Suppressor macrophage treated with lipopolysaccharide for 4 hours (primary cell): ENCODE data around the gene OPHN1.
A peak's percentile ranks its signal among the peaks of the same experiment; 100 is the strongest.
"Not testable (repeated sequence)": the region's sequence is repeated elsewhere in the genome, so short reads cannot be mapped to it uniquely, and the experiment has no call there.

Experiments used
- DNase-seq: peaks from one replicate; pipeline ENCODE4 v3.0.0-alpha.2; 2020

The OPHN1 gene

DNA sequence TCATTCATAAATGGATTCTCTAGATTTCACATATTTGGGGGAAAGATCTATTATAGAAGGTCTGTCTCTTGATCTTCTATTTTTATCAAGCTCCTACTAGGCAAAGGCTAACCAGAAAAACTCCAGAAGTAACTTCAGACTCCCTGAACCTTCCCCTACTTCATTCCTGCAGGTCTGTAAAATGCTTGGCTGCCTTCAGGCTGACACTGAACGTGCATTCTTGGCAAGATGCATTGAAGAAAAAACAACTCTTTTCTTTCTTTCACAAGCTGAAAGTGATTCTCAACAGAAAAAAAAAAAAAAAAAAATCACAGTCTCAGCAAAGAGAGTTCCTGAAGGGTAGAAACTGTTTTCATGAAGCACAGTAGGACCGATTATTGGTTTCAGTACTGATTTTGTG is 12.7 kb downstream of the OPHN1 start:
- no peak for DNase-seq

DNA sequence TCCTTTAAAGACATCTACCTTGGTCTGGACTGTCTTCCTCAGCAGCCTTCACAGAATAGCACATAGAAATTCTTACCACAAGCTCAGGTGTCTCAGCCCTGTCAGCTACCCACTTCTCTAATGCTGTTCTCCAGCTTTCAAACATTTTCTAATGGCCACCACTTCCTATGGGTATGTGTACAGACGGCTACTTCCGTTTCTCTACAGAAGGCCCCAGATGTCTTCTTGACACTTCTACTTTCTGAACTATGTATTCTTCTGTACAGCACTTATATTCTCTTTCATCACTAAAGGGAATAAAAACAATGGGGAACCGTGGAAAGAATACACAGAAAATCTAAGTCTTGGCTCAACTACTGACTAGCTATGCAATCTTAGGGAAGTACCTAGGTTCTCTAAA is 13.3 kb downstream of the OPHN1 start:
- peak; percentile 44 for DNase-seq

DNA sequence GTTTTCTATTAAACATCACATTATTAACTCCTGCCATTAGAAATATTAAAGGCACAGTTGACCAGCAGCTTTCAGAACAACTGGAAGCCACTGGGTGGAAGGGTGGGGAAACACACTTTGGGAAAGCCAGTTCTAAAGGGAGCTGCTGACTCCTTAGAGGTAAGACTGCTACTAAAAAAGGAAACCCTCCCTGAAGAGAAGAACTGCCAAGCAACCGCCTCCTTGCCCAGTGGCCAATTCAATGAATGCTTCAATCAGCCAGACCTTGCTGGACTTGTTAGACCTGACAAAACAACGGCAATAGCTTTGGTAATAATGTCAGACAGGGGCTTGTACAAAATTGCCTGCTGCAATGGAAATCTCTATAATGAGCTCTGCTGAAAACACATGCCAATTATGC is 15.6 kb downstream of the OPHN1 start:
- no peak for DNase-seq

DNA sequence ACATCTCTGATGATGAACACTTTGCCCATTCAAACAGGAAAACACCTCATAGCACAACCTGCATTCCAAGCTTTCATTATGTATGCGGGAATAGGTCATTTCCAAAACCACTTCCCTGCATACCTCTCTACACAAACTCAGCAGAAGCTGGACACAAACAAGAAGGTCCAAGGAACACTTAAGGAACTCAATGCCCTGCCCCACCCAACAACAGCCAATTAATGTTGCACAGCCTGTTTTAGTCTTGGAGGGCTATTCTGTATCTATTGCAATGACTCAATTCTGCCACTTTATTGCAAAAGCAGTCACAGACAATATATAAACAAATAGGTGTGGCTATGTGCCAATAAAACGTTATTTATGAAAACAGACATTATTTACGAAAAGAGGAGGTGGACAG is 16.7 kb downstream of the OPHN1 start:
- no peak for DNase-seq

DNA sequence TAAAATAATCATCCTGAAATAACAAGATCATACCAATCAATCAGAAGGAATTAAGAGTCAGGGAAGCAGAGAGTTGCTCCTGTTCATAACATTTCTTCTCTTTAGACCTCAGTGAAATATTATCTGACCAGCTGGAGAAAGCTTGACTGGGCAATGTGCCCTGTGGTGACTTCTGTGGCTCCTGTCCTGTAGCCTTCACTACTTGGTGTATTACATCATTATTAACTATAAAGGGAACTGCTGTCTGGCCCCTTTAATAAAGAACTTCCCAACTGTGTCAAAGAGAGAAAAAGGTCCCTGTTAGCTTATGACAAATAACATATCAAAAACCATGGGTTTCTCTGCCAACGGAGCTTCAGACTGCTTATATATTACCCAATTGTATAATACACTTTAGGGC is 18.0 kb downstream of the OPHN1 start:
- DNase-seq, result peak; percentile 54

DNA sequence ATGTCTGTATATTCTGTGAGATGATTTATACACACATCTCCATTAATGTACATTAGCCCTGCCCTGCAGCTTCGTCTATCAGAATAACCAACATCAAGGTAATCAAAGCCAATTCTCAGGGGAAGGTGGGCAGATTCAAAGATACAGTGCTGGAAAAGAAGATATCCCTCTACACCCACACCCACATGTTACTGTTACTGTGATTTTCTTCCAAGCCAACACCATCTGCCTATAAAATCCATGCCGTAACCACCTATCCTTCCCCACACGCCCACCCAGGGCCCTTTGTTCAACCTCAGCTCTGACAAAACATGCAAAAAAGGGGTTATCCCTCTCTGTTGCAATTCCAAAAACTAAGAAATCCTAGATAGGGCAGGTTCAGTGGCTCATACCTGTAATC is 20.0 kb downstream of the OPHN1 start:
- DNase-seq, result no peak

DNA sequence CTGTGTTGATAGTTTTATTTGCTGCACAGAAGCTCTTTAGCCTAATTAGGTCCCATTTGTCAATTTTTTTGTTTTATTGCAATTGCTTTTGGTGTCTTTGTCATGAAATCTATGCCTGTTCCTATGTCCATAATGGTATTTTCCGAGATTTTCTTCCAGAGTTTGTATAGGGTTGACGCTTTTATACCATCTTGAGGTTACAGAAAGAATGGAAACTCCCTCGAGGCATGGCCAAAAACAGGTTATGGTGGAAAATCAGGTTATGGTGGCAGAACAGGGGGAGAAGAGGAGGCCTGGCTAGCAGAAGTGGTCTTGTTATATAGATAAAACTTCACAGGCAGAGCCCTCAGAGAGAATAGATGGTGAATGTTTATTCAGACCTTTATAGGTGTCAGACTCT is 21.6 kb downstream of the OPHN1 start:
- DNase-seq, result no peak

DNA sequence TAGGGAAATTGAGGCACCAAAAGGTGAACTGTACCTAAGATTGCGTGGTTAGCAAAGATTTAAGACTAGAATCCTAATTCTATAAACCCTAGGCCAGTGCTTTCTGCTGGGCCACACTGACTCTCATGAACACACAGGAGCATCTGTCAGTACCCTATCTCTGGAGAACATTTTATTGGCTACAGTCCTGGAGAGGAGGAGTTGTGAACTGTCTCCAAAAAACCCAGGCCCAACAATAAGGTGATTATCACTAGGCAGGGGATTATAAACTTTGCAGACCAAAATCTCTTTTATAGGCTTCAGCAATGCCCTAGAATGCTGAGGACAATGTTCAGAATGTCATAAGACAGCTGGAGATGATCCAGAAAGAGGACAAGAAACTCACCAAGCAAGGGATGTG is 24.1 kb downstream of the OPHN1 start:
- DNase-seq, result no peak

DNA sequence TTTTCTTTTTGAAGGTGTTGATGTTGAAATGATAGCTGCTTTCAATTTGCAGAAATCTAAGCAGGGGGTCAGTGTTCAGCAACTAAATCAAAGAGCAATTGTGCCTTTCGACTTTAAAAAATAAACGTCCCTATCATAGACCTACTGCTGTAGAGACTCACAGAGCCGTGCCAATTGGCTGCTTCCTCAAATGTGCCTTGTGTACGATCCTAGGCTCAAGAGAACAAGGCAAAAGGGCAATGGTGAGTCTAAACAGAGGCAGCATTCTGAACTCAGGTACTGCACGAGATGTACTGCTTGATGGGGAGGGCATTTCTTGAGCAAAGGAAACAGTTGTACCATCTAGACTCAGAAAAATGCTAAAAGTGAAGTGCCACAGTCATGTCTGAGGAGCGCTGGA is 29.8 kb downstream of the OPHN1 start:
- DNase-seq, result no peak

DNA sequence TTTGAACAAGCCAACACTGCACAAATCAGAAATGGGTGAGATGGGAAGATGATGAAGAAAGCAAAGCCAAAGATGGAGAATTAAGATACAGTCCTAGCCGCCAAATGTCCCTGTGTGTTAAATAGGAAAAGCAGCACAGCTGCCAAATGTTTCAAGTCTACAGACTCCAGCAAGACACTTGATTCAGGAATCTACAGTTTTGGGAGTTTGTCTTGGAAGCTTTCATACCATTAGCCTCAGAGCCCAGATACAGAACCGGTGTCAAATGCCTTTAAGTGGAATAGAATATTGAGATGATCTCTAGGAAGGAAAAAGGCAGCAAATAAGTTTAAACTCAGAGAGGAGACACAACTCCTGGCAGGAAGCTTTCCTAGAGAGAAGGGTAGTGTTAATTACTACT is 30.3 kb downstream of the OPHN1 start:
- DNase-seq, result no peak

DNA sequence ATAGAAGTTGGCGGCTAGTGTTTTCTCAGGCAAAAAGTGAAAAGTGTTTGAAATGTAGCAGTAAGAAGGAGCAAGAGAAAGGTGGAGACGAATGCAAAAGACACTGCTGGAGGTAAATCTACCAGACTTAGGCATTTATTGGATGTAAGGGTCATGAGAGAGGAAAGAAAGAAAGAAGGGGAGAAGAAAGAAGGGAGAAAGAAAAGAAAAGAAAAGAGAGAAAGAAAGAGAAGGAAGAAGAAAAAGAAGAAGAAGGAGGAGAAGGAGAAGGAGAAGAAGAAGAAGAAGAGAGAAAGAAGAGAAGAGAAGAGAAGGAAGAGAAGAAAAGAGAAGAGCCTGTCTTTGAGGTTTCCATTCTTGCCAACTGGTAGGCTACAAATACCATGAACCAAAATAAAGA is 31.2 kb downstream of the OPHN1 start:
- no peak for DNase-seq

DNA sequence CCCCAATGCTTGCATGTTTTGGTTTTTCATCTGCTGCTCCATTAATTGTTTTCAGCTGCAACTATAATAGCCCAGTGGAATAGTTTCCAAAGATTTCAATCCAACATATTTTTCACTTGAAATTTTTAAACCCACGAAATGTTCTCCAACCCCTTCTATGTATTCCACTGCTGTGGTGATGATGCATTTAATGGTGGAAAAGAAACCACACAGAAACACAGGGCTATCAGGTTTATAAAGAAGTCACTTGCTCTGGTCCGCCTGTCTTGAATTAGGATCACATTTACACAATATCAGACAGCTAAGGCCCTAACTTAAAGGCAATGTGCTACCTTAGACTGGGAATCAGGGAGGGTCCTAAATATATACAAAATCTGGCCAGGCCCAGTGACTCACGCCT is 35.0 kb downstream of the OPHN1 start:
- DNase-seq, result no peak

DNA sequence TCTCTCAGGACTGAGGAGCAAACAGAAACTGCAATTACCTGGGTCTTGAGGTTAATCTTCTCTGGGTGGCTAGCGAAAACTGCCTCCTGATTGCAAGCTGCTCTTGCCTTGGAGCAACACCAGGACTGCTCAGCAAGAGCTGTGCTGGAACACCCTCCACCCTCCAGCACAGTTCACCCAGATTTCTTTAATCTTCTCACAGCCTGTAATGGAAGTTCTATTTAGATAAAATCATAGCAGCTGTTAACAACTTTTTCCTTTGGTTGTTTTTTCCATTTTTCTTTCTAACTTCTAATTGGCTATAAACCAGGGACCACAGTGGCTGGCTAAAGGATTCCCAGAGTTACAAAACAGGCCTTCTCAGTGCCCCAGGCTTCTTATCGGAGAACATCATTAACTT is 36.3 kb downstream of the OPHN1 start:
- no peak for DNase-seq

DNA sequence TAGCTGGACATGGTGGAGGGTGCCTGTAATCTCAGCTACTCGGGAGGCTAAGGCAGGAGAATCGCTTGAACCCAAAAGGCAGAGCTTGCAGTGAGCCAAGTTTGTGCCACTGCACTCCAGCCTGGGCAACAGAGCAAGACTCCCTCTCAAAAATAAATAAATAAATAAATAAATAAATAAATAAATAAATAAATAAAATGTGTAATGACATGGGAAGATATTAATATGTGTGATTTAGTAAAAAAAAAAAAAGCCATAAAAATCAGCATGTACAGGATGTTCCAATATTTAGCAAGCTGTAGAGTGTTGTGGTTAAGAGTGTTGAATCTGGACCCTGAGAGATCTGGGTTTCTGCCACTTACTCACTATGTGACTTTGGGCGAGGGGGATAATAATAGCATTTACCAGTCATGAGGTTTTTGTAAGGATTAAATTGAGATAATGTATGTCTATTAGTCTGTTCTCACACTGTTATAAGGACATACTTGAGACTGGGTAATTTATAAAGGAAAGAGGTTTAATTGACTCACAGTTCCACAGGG is 43.8 kb downstream of the OPHN1 start:
- DNase-seq, result not testable (repeated sequence)

DNA sequence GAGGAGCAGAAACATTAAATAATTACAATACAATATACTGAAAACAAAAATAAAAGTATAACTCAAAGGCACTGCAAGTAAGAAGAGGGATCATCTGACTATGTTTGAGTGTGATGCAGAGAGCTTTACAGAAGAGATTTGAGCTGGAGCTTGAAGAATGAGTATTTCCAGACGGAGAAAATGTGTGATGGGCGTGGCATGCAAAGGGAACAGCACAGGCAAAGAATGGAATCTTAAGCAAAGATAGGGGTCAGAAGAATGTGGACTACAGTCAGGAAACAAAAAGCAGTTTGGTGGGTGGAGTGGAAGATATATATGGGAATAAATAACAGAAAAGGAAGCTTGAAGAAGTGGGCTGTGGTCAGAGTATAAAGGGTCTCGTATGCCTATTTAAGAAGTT is 45.5 kb downstream of the OPHN1 start:
- DNase-seq, result no peak

DNA sequence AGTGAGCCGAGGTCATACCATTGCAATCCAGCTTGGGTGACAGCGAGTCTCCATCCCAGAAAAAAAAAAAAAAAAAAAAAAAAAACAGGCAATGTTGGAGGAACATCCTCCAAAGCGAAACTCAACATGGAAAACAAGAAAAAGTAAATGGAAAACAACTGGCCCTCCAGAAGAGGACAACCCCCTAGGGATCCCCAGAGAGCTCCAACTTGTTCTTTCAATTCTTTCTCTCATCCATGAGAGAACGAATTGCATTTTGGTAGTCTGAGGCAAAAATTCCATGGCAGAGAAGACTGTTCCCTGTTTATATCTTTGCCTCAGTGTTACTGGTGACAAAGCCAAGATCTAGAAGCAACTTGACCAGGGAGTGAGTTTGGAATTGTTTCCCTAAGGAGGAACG is 49.8 kb downstream of the OPHN1 start:
- no peak for DNase-seq

DNA sequence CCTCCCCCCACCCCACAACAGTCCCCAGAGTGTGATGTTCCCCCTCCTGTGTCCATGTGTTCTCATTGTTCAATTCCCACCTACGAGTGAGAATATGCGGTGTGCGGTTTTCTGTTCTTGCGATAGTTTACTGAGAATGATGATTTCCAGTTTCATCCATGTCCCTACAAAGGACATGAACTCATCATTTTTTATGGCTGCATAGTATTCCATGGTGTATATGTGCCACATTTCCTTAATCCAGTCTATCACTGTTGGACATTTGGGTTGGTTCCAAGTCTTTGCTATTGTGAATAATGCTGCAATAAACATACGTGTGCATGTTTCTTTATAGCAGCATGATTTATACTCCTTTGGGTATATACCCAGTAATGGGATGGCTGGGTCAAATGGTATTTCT is 55.7 kb downstream of the OPHN1 start:
- DNase-seq, result not testable (repeated sequence)

DNA sequence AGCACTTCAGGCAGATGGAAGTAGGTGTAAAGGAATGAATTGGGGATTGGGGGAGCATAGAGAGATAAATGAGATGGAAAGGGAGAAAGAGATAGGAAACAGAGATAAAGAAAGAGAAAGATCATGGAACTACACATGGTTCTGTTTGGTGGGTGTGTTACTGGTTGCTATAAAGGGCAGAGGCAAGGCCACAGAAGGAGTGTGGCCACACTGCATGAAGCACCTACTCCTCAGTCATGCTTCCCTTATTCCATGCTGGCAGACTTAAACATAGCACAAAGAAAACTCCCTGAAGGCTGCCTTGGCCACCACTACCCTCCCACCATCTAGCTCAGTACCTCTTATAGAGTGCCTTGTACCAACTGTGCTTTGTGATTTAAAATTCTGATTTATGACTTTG is 56.9 kb downstream of the OPHN1 start:
- no peak for DNase-seq

DNA sequence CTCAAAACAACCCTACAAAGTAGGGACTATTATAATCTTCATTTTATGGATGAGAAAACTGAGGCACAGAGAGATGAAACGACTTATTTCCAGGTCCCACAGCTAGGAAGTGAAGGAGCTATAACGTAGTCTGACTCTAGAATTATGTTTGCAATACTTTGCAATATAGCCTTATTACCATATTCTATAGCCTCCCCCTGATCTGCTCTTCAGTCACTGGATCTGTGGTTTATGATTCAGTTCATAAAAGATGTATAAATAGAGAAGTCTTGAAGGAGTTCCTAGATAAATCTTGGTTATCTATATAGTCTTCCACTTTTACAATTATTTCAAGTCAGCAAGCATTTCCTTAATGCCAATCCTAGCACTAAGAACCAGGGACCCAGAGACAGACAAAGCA is 57.5 kb downstream of the OPHN1 start:
- DNase-seq, result no peak

DNA sequence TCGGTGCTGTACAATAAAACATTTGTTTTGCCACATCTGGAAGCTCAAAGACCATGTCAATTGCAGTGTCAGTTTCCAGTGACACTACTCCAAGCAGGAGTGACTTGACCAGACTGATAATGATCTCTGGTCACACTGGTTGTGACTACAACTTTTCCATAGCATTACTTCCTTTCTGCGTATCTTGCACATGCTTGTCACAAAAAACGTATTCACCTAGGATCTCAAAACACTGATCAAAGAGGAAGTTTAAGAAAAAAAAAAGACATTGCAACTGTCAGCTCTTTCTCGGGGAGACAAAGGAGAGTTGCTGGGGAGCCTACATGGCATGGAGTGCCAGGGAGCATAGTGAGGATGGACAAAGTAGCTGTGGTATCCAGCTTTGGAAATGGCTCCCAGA is 60.6 kb downstream of the OPHN1 start:
- no peak for DNase-seq

DNA sequence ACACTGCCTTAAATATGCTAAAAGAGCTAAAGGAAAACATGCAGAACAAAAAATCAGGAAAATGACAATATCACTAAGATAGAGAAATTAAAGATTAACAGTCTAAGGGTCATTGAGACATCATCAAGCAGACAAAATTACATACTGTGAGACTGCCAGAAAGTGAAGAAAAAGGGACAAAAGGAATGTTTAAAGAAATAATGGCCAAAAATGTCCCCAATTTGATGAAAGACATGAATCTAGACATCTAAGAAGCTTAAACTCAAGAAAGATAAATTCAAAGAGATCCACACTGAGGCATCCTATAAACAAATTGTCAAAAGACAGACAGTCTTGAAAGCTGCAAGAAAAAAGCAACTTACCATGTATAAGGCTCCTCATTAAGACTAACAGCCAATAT is 63.7 kb downstream of the OPHN1 start:
- no peak for DNase-seq

DNA sequence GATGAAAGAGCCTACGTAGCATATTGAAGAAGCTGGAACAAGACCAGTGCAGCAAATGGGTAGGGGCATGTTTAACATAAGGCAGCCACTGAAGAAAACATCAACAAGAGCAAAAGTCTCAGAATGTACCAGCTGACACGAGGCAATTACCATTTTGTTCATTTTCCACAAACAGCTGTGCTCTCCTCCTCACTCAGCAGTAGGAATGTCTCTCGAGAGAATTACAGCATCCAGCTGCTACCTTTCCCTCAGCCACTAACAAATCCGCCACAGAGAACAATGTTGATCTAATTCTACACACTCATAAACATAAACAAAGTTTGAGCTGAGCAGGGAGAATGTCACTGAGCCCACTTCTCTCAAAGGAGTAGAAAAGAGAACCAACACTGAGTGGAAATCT is 68.0 kb downstream of the OPHN1 start:
- no peak for DNase-seq

DNA sequence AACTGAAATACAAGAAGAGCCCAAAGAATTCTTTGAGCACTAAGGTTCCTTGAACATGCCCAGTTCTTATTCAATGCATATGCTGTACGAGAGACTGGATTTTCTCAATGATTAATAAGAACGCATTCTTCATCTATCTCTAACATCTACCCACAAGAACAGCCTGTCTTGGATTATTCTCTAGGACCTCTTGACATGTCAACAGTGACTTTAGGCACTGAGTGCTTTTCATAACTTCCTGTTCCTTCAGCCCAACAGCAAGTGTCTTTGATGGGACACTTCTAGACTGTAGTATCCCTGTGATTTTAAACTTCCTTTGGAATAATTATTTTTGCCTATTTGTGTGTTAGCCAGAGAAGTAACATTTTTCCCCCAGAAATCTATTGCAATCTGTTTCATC is 69.3 kb downstream of the OPHN1 start:
- DNase-seq, result no peak

DNA sequence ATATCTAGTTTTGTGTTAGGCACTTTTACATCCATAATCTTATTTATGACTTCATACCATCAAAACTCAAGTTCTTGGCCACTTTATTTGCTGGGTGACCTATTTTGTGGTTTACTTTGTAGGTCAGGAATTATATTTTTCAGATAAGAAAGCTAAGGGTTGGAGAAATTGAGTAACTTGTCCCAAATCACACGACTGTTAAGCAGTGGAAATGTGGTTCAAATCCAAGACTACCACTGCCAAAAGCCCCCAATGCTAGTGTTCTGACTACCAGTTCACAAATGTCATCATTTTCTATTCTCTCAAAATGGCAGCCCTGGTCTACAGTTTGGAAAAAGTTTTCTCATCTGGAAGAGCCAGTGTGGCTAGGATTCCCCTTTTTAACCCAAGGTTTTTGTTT is 74.6 kb downstream of the OPHN1 start:
- DNase-seq, result no peak

DNA sequence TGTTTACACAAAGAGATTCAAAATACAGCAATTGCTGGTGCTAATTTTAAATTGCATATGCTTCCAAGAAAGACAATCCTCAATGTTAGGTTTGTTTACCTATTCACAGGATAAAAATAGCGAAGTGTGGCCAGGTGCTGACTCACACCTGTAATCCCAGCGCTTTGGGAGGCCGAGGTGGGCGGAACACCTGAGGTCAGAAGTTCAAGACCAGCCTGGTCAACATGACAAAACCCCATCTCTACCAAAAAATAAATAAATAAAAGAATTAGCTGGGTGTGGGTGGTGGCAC is 77.7 kb downstream of the OPHN1 start:
- no peak for DNase-seq

DNA sequence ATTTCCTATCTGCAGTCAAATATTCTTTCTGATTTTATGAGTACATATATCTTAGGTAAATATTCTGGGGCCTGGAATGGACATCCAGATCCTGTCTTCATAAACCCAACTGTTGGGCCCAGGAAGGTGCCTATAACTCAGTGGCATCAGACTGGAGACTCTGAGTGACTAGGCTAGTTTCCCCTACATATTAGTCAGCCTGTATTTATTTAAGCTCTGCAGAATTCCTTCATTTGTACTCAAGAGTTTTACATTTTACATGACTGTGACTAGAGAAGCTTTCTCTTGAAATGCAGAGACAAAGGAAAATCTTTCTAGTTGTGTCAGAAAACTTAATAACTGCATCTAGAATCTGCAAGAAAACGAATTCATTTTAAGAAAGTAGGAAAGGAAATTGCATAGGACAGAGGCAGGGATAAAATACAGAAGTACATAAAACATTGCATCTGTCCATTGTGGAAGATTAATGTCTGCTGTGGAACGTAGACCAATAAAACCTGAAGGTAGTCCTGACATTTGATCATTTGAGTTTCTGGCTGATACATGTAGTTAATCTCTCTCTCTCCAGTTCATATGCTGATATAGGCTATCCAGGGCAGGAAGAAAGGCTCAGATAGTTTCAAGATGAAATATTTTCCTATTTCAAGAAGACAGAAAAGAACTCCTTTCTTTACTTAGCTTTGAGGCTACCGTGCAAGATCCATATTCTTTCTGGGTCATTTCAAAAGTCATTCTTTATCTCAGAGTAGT is 78.2 kb downstream of the OPHN1 start:
- no peak for DNase-seq
